SK-N-SH (cell line): ENCODE results near the gene ZNF319. TPM values are rescaled to one million over a fixed set of nuclear protein-coding genes. Genes with fewer than 3 reads are reported as not detected.

Source experiments
- CTCF ChIA-PET: fragments of 300-600, 350-600 bp; formaldehyde crosslinking; extraction: SDS; loops from one replicate; lab custom pipeline; 2021; lab: Yijun Ruan, JAX
- POLR2A ChIA-PET: fragments of 350-600 bp; sonication (Branson Sonifier 250); formaldehyde crosslinking; extraction: SDS; loops from one replicate; lab custom pipeline; 2020; ENCODE audit warnings: antibody characterized with exemption, inconsistent platforms; lab: Yijun Ruan, JAX
- DNase-seq: peaks from one replicate; pipeline ENCODE4 v3.0.0; 2012
- H2AFZ ChIP-seq: fragments of 200-600 bp; sonication (generic); 2 replicates; pipeline ENCODE4 v1.8.1; 2016; ENCODE audit warnings: antibody characterized with exemption, mild to moderate bottlenecking, low read depth
- H3F3A ChIP-seq: fragments of 200-600 bp; sonication (generic); replicated peaks from 2 replicates; pipeline ENCODE3; 2016; ENCODE audit warnings: antibody characterized with exemption, mild to moderate bottlenecking; ENCODE audit not compliant: insufficient read depth
- H3K27ac ChIP-seq, 2 experiments: fragments of 200-500 bp in 1 of 2; fragments of 200-600 bp in 1 of 2; sonication (Bioruptor generic) in 1 of 2; sonication (generic), shearing (Covaris generic) in 1 of 2; 2 replicates each; pipeline versions ENCODE4 v1.5.1 to v1.6.1; 2014 to 2016; ENCODE audit warnings: low read depth in 2 of 2, inconsistent platforms in 1 of 2, low read length in 1 of 2, mild to moderate bottlenecking in 1 of 2, mixed read lengths in 1 of 2
- H3K27me3 ChIP-seq: fragments of 200-600 bp; sonication (generic), shearing (Covaris generic); 2 replicates; pipeline ENCODE4 v1.6.1; 2016; ENCODE audit warnings: mixed run types; ENCODE audit not compliant: insufficient read depth
- H3K36me3 ChIP-seq, 2 experiments: fragments of 200-500 bp in 1 of 2; fragments of 200-600 bp in 1 of 2; sonication (Bioruptor generic) in 1 of 2; sonication (generic) in 1 of 2; replicated peaks in 1 of 2; 2 replicates each; pipeline versions ENCODE3 to v1.5.1; 2014 to 2016; ENCODE audit warnings: low read length in 1 of 2, mild to moderate bottlenecking in 1 of 2; ENCODE audit not compliant: insufficient read depth in 2 of 2, control insufficient read depth in 1 of 2
- H3K4me1 ChIP-seq, 2 experiments: fragments of 200-500 bp in 1 of 2; fragments of 200-600 bp in 1 of 2; sonication (Bioruptor generic) in 1 of 2; sonication (generic), shearing (Covaris generic) in 1 of 2; 2 replicates each; pipeline versions ENCODE4 v1.5.1 to v1.6.1; 2014 to 2016; ENCODE audit warnings: low read depth in 1 of 2, low read length in 1 of 2, mixed run types in 1 of 2; ENCODE audit not compliant: insufficient read depth in 2 of 2, control insufficient read depth in 1 of 2
- H3K4me2 ChIP-seq: fragments of 200-600 bp; sonication (generic), shearing (Covaris generic); 2 replicates; pipeline ENCODE4 v1.6.1; 2017; ENCODE audit warnings: mixed run types
- H3K4me3 ChIP-seq, 2 experiments: fragments of 200-500 bp in 1 of 2; fragments of 200-600 bp in 1 of 2; sonication (Bioruptor generic) in 1 of 2; sonication (generic), shearing (Covaris generic) in 1 of 2; 2 replicates each; pipeline versions ENCODE4 v1.5.1 to v1.8.1; 2014 to 2016; ENCODE audit warnings: low read depth in 2 of 2, inconsistent platforms in 1 of 2, low read length in 1 of 2, mild to moderate bottlenecking in 1 of 2, mixed read lengths in 1 of 2, moderate library complexity in 1 of 2
- H3K79me2 ChIP-seq: fragments of 200-600 bp; sonication (generic); 2 replicates; pipeline ENCODE4 v1.8.1; 2017; ENCODE audit warnings: mild to moderate bottlenecking; ENCODE audit not compliant: insufficient read depth
- H3K9ac ChIP-seq: fragments of 200-600 bp; sonication (generic); 2 replicates; pipeline ENCODE4 v1.6.1; 2017; ENCODE audit warnings: mixed run types
- H3K9me2 ChIP-seq: fragments of 200-600 bp; sonication (generic); 2 replicates; pipeline ENCODE4 v1.6.1; 2017; ENCODE audit warnings: mixed run types
- H3K9me3 ChIP-seq: fragments of 200-600 bp; sonication (generic); 2 replicates; pipeline ENCODE4 v1.6.1; 2017; ENCODE audit warnings: mixed run types, mild to moderate bottlenecking, moderate library complexity
- H4K20me1 ChIP-seq: fragments of 200-600 bp; sonication (generic); 2 replicates; pipeline ENCODE4 v1.6.1; 2017; ENCODE audit warnings: mild to moderate bottlenecking, mixed run types; ENCODE audit not compliant: insufficient read depth
- CHD2 ChIP-seq: fragments of 150-350 bp; IDR thresholded peaks from 2 replicates; pipeline ENCODE4 v1.6.1; 2018; ENCODE audit warnings: low read length; ENCODE audit not compliant: partially characterized antibody
- ELF1 ChIP-seq: IDR thresholded peaks from 2 replicates; pipeline ENCODE4 v1.4.0; 2012
- EZH2phosphoT487 ChIP-seq: fragments of 200-600 bp; sonication (generic); IDR thresholded peaks from 2 replicates; pipeline ENCODE4 v1.6.1; 2017; ENCODE audit warnings: low read depth, mixed run types, mild to moderate bottlenecking, antibody characterized with exemption, moderate library complexity, borderline replicate concordance
- GABPA ChIP-seq: IDR thresholded peaks from 2 replicates; pipeline ENCODE4 v1.4.0; 2012; ENCODE audit warnings: low read depth, mild to moderate bottlenecking
- MXI1 ChIP-seq: IDR thresholded peaks from 2 replicates; pipeline ENCODE4 v1.6.1; 2012; ENCODE audit warnings: mild to moderate bottlenecking, low read depth, low read length, improper control_type of control experiment
- NRF1 ChIP-seq: IDR thresholded peaks from 2 replicates; pipeline ENCODE4 v1.6.1; 2012; ENCODE audit warnings: low read depth, mild to moderate bottlenecking, low read length
- POLR2AphosphoS5 ChIP-seq: IDR thresholded peaks from 2 replicates; pipeline ENCODE4 v1.6.1; 2012; ENCODE audit warnings: low read depth, low read length
- RAD21 ChIP-seq: IDR thresholded peaks from 2 replicates; pipeline ENCODE4 v1.6.1; 2012; ENCODE audit warnings: mild to moderate bottlenecking, low read length
- RXRA ChIP-seq: IDR thresholded peaks from 2 replicates; pipeline ENCODE4 v1.4.0; 2012; ENCODE audit warnings: low read depth, mild to moderate bottlenecking, borderline replicate concordance
- SIN3A ChIP-seq: IDR thresholded peaks from 2 replicates; pipeline ENCODE4 v1.6.1; 2012; ENCODE audit warnings: low read depth, mild to moderate bottlenecking, low read length, moderate library complexity, borderline replicate concordance
- TCF12 ChIP-seq: IDR thresholded peaks from 2 replicates; pipeline ENCODE4 v1.4.0; 2012
- TEAD4 ChIP-seq: IDR thresholded peaks from 2 replicates; pipeline ENCODE4 v1.4.0; 2012; ENCODE audit warnings: mild to moderate bottlenecking, borderline replicate concordance; ENCODE audit not compliant: insufficient read depth
- YY1 ChIP-seq: IDR thresholded peaks from 2 replicates; pipeline ENCODE4 v1.4.0; 2012; ENCODE audit warnings: low read depth, mild to moderate bottlenecking
- WGBS: methylation state at CpG from one replicate; pipeline ENCODE4 v1.1.6; 2017; ENCODE audit warnings: low lambda C conversion rate; 5-methylcytosine and 5-hydroxymethylcytosine counted together
- polyA plus RNA-seq, 3 experiments: library from polyadenylated mRNA; depleted of rRNA; stranded (reverse); fragments of >200 nt; gene quantifications; 2 replicates each; pipeline ENCODE4 v1.2.3, GENCODE V29; 2012
- TF ChIP-seq, protein P1 (sequence below): IDR thresholded peaks from 2 replicates; pipeline ENCODE4 v1.6.1; 2012; ENCODE audit warnings: mild to moderate bottlenecking, low read depth, low read length, moderate library complexity
- TF ChIP-seq, protein P2 (sequence below): fragments of 150-350 bp; IDR thresholded peaks from 2 replicates; pipeline ENCODE4 v1.6.1; 2016; ENCODE audit warnings: mild to moderate bottlenecking, low read depth, low read length
- TF ChIP-seq, protein P3 (sequence below): IDR thresholded peaks from 2 replicates; pipeline ENCODE4 v1.4.0; 2012; ENCODE audit warnings: low read depth, borderline replicate concordance
- TF ChIP-seq, protein P4 (sequence below): IDR thresholded peaks from 2 replicates; pipeline ENCODE4 v1.4.0; 2012; ENCODE audit warnings: low read depth

Gene ZNF319
- polyA plus RNA-seq, 1 of the 3 experiments (the other 2 are of a cell fraction) = 7.6 TPM

DNA sequence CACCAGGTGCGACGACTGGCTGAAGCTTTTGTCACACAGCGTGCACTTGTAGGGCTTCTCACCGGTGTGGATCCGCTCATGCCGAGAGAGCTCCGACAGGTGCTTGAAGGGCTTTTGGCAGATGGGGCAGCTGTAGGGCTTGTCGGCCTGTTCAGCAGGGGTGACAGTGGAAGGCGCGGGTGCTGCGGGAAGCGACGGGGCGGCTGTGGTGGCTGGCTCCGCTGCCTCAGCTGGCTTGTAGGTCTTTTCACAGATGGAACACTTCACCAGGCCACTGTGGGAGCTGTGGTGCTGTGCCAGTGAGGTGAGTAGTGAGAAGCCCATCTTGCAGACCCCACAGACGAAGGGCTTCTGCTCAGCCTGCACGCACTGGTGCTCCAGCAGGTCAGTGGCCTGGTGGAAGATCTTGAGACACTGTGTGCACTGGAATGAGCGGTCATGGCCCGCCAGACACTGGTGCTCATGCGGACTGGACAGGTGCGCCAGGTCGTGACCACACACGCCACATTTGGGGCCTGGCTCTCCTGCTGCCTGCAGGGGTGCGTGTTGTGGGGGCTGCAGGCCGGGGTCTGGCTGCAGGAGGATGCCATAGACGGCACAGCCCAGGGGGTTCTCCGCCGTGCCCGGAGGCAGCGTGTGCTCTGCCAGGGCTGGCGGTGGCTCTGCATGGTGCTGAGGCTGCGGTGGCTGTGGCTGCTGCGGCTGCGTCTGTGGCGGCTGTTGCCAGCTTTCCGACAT, 2.8 kb downstream of the ZNF319 start:
- CTCF ChIA-PET = interaction anchor here (1.3 to 6.2 kb wide), 3 partner anchors 54 to 241 kb away, joined by 3 to 71 read pairs (median 5); no protein-coding TSS in a partner anchor
- no peak for TF ChIP-seq ELF1
- TF ChIP-seq MXI1 = no peak
- TF ChIP-seq TCF12 = no peak
- TF ChIP-seq NRF1 = no peak
- TF ChIP-seq, protein P1, sequence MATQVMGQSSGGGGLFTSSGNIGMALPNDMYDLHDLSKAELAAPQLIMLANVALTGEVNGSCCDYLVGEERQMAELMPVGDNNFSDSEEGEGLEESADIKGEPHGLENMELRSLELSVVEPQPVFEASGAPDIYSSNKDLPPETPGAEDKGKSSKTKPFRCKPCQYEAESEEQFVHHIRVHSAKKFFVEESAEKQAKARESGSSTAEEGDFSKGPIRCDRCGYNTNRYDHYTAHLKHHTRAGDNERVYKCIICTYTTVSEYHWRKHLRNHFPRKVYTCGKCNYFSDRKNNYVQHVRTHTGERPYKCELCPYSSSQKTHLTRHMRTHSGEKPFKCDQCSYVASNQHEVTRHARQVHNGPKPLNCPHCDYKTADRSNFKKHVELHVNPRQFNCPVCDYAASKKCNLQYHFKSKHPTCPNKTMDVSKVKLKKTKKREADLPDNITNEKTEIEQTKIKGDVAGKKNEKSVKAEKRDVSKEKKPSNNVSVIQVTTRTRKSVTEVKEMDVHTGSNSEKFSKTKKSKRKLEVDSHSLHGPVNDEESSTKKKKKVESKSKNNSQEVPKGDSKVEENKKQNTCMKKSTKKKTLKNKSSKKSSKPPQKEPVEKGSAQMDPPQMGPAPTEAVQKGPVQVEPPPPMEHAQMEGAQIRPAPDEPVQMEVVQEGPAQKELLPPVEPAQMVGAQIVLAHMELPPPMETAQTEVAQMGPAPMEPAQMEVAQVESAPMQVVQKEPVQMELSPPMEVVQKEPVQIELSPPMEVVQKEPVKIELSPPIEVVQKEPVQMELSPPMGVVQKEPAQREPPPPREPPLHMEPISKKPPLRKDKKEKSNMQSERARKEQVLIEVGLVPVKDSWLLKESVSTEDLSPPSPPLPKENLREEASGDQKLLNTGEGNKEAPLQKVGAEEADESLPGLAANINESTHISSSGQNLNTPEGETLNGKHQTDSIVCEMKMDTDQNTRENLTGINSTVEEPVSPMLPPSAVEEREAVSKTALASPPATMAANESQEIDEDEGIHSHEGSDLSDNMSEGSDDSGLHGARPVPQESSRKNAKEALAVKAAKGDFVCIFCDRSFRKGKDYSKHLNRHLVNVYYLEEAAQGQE = no peak
- TF ChIP-seq, protein P2, sequence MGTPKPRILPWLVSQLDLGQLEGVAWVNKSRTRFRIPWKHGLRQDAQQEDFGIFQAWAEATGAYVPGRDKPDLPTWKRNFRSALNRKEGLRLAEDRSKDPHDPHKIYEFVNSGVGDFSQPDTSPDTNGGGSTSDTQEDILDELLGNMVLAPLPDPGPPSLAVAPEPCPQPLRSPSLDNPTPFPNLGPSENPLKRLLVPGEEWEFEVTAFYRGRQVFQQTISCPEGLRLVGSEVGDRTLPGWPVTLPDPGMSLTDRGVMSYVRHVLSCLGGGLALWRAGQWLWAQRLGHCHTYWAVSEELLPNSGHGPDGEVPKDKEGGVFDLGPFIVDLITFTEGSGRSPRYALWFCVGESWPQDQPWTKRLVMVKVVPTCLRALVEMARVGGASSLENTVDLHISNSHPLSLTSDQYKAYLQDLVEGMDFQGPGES = no peak
- TF ChIP-seq TEAD4 = no peak
- no peak for TF ChIP-seq POLR2AphosphoS5
- TF ChIP-seq, protein P3, sequence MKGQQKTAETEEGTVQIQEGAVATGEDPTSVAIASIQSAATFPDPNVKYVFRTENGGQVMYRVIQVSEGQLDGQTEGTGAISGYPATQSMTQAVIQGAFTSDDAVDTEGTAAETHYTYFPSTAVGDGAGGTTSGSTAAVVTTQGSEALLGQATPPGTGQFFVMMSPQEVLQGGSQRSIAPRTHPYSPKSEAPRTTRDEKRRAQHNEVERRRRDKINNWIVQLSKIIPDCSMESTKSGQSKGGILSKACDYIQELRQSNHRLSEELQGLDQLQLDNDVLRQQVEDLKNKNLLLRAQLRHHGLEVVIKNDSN = no peak
- TF ChIP-seq GABPA = no peak
- TF ChIP-seq CHD2 = no peak
- TF ChIP-seq RXRA = no peak
- no peak for TF ChIP-seq EZH2phosphoT487
- no peak for TF ChIP-seq RAD21
- no peak for TF ChIP-seq SIN3A
- no peak for TF ChIP-seq YY1
- TF ChIP-seq, protein P4, sequence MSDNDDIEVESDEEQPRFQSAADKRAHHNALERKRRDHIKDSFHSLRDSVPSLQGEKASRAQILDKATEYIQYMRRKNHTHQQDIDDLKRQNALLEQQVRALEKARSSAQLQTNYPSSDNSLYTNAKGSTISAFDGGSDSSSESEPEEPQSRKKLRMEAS = no peak
- TF ChIP-seq, all 33 proteins: peak for 0

More for the DNA sequence above, 2.8 kb downstream of the ZNF319 start:
- H3K27ac ChIP-seq = no peak overlapping the region
- peaks cover 0 to 18% of the 10 kb centered on the region in 2 experiments; a peak in 2 of 4 replicates for H3K4me1 ChIP-seq
- POLR2A ChIA-PET = no interaction called here
- peaks cover 0 to 35% of the 10 kb centered on the region in 2 experiments for H3K36me3 ChIP-seq
- H3K79me2 ChIP-seq = peaks cover 20% of the 10 kb centered on the region
- no peak for DNase-seq
- no peaks in the 10 kb centered on the region for H3K27me3 ChIP-seq
- H2AFZ ChIP-seq = no peak overlapping the region
- H3K4me3 ChIP-seq = no peak overlapping the region
- no peaks in the 10 kb centered on the region for H3K9me3 ChIP-seq
- 0 out of 2 replicates have a peak, but pooled peaks cover 6% of the 10 kb centered on the region for H4K20me1 ChIP-seq
- no peak overlapping the region for H3K9ac ChIP-seq
- H3K9me2 ChIP-seq = no peaks in the 10 kb centered on the region
- H3K4me2 ChIP-seq = no peak overlapping the region
- H3F3A ChIP-seq = peaks cover 4% of the 10 kb centered on the region
- 96% methylated on average over 18 of the region's 36 CpGs for WGBS
